GM23338 (cell line): ENCODE results near the gene C1orf216. TPM values are rescaled to one million over a fixed set of nuclear protein-coding genes. Genes with fewer than 3 reads are reported as not detected.

Experiments used
- ATAC-seq: fragments of 200-7000 bp; cut with Tn5 transposase; 3 replicates; pipeline ENCODE4 v1.9.1; 2020
- DNase-seq: peaks from one replicate; pipeline ENCODE4 v3.0.0-alpha.2; 2015; ENCODE audit warnings: low spot score
- H2AFZ ChIP-seq: fragments of 200-600 bp; sonication (generic); 2 replicates; pipeline ENCODE4 v1.8.0; 2016; ENCODE audit warnings: antibody characterized with exemption, mild to moderate bottlenecking, moderate library complexity
- H3F3A ChIP-seq: fragments of 200-600 bp; sonication (generic); replicated peaks from 2 replicates; pipeline ENCODE4 v1.8.0; 2017; ENCODE audit warnings: antibody characterized with exemption, mixed run types, low read depth
- H3K27ac ChIP-seq: fragments of 200-600 bp; sonication (generic); 2 replicates; pipeline ENCODE4 v1.6.1; 2016; ENCODE audit warnings: low read depth
- H3K27me3 ChIP-seq: fragments of 200-600 bp; sonication (generic); 2 replicates; pipeline ENCODE4 v1.8.0; 2016; ENCODE audit warnings: mild to moderate bottlenecking, mixed run types, moderate library complexity; ENCODE audit not compliant: insufficient read depth
- H3K36me3 ChIP-seq: fragments of 200-600 bp; sonication (generic); 2 replicates; pipeline ENCODE4 v1.8.0; 2016; ENCODE audit warnings: mild to moderate bottlenecking; ENCODE audit not compliant: insufficient read depth
- H3K4me1 ChIP-seq: fragments of 200-600 bp; sonication (generic); 2 replicates; pipeline ENCODE4 v1.8.0; 2016; ENCODE audit warnings: mild to moderate bottlenecking, moderate library complexity; ENCODE audit not compliant: insufficient read depth
- H3K4me2 ChIP-seq: fragments of 200-600 bp; sonication (generic); 2 replicates; pipeline ENCODE4 v1.7.1; 2017; ENCODE audit warnings: mixed run types
- H3K4me3 ChIP-seq: fragments of 200-600 bp; sonication (generic); 2 replicates; pipeline ENCODE4 v1.6.1; 2016; ENCODE audit warnings: mixed run types
- H3K79me2 ChIP-seq: fragments of 200-600 bp; sonication (generic); replicated peaks from 2 replicates; pipeline ENCODE4 v1.8.0; 2017; ENCODE audit warnings: mild to moderate bottlenecking; ENCODE audit not compliant: insufficient read depth
- H3K9me2 ChIP-seq: fragments of 200-600 bp; sonication (generic); 2 replicates; pipeline ENCODE4 v1.8.0; 2017; ENCODE audit not compliant: insufficient read depth
- H4K20me1 ChIP-seq: fragments of 200-600 bp; sonication (generic); replicated peaks from 2 replicates; pipeline ENCODE4 v1.8.0; 2017; ENCODE audit warnings: mild to moderate bottlenecking; ENCODE audit not compliant: insufficient read depth
- H3K27ac Mint-ChIP-seq: 2 replicates; pipeline ENCODE4 v1.8.0; 2020; ENCODE audit warnings: inconsistent platforms, mild to moderate bottlenecking, moderate library complexity, mixed read lengths
- H3K27me3 Mint-ChIP-seq: 3 replicates; pipeline ENCODE4 v1.8.0; 2022; ENCODE audit warnings: low read depth, mild to moderate bottlenecking, moderate library complexity, mixed read lengths, inconsistent platforms; ENCODE audit not compliant: insufficient read depth, poor library complexity
- H3K36me3 Mint-ChIP-seq: 3 replicates; pipeline ENCODE4 v1.8.0; 2021; ENCODE audit warnings: low read depth, mild to moderate bottlenecking, inconsistent platforms, moderate library complexity, mixed read lengths
- H3K4me1 Mint-ChIP-seq: 3 replicates; pipeline ENCODE4 v1.8.0; 2020; ENCODE audit warnings: mild to moderate bottlenecking, inconsistent platforms, mixed read lengths
- H3K4me3 Mint-ChIP-seq: 3 replicates; pipeline ENCODE4 v1.8.0; 2021; ENCODE audit warnings: moderate library complexity, mild to moderate bottlenecking, inconsistent platforms, mixed read lengths
- H3K9me3 Mint-ChIP-seq: 3 replicates; pipeline ENCODE4 v1.8.0; 2020; ENCODE audit warnings: moderate library complexity, mild to moderate bottlenecking, inconsistent platforms, mixed read lengths
- CREB1 ChIP-seq: fragments of 250-450 bp; sonication (Bioruptor Pico); IDR thresholded peaks from 2 replicates; pipeline ENCODE4 v1.5.0; 2020; ENCODE audit warnings: low read depth, mild to moderate bottlenecking, moderate library complexity
- EZH2phosphoT487 ChIP-seq: fragments of 200-600 bp; sonication (generic); IDR thresholded peaks from one replicate; pipeline ENCODE4 v1.8.1; 2018; ENCODE audit warnings: antibody characterized with exemption; ENCODE audit not compliant: unreplicated experiment
- NANOG ChIP-seq: IDR thresholded peaks from 2 replicates; pipeline ENCODE4 v1.6.1; 2016; ENCODE audit warnings: antibody characterized with exemption, borderline replicate concordance
- POLR2AphosphoS5 ChIP-seq: IDR thresholded peaks from 2 replicates; pipeline ENCODE4 v1.6.1; 2016; ENCODE audit warnings: antibody characterized with exemption, low read depth
- STAT1 ChIP-seq: IDR thresholded peaks from one replicate; pipeline ENCODE4 v1.6.1; 2016; ENCODE audit warnings: antibody characterized with exemption; ENCODE audit not compliant: unreplicated experiment
- ZNF331 ChIP-seq: fragments of 250-450 bp; sonication (Bioruptor Pico); IDR thresholded peaks from 2 replicates; pipeline ENCODE4 v1.5.0; 2020; ENCODE audit warnings: low read depth, mild to moderate bottlenecking, moderate library complexity
- polyA plus RNA-seq: library from polyadenylated mRNA; unstranded; fragments of >200 nt; fragmentation: Nextera tagmentation; extraction: Ambion mirVana; gene quantifications from 2 replicates; pipeline ENCODE4 v1.2.1, GENCODE V29; 2016
- total RNA-seq: library from RNA; depleted of rRNA; stranded (reverse); fragments of >200 nt; shearing (Covaris generic); gene quantifications from 2 replicates; pipeline ENCODE4 v1.2.3, GENCODE V29; 2014; rRNA removed
- TF ChIP-seq, protein P1 (sequence below): fragments of 250-450 bp; sonication (Bioruptor Pico); IDR thresholded peaks from 2 replicates; pipeline ENCODE4 v1.5.0; 2020; ENCODE audit warnings: mild to moderate bottlenecking, moderate library complexity
- TF ChIP-seq, protein P2 (sequence below), 2 experiments: fragments of 200-600 bp in 1 of 2; sonication (generic) in 1 of 2; conservative IDR thresholded peaks; 2 replicates each; pipeline versions ENCODE4 v1.5.1 to v1.6.1; 2016 to 2017; ENCODE audit warnings: antibody characterized with exemption in 2 of 2, low read depth in 2 of 2, mild to moderate bottlenecking in 2 of 2, moderate library complexity in 1 of 2

The C1orf216 gene
- total and polyA plus RNA-seq, 2 experiments from 2014 or later: 4.7 to 21.5 TPM

DNA sequence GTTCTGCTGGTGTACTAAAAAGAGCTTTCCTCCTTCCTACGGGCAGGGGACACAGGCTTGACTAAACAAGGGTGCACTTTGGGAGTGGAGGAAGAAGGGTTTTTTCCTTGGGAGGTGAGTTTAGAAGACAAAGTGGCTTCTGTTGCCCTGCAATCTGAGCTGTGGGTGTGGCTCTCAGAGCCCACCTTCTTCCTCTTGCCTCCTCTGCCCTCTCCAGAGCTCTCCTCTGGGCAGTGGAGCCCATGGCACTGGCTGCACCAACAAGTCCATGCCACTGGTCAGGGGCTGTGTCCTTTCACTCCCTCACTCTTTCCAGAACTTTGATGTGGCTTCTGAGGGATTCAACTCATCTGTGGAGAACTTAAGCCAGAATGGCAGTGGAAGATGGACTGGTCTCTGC is 51.8 kb downstream of the C1orf216 start (continued):
- TF ChIP-seq STAT1 (no peak), EZH2phosphoT487 (no peak)

DNA sequence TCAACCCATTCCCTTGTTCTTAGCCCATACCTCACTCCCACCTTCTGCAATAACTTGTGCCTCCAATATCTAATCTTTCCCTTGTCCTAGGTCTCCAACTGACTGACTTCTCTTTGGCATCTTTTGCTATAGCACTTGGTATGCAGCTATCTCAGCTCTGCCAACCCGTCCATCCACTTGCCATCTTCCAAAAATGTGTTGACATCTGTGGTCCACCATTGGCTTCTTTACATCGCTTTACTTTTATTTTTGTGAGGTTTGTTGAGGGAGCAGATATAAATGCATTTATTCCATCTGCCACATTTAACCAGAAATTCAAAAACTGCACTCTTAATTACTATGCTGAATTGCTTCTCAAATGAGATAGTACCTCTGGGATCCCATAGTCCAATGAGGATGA is 52.5 kb downstream of the C1orf216 start:
- H3K79me2 ChIP-seq: no peaks in the 10 kb centered on the region
- Mint-ChIP-seq H3K4me3 (no peak overlapping the region; the same call in 2 of the 3 replicates), H3K36me3 (no peaks in the 10 kb centered on the region), H3K4me1 (peaks cover 13% of the 10 kb centered on the region; the same call in 2 of the 3 replicates), H3K27me3 (peaks cover 7% of the 10 kb centered on the region), H3K27ac (no peak overlapping the region), H3K9me3 (no peaks in the 10 kb centered on the region; the same call in 2 of the 3 replicates)
- H3K27me3 ChIP-seq: no peaks in the 10 kb centered on the region
- no peak for ATAC-seq
- H3K4me1 ChIP-seq: peaks cover 5% of the 10 kb centered on the region; the same call in 1 of the 2 replicates
- H3K4me2 ChIP-seq: no peak overlapping the region
- no peaks in the 10 kb centered on the region for H3F3A ChIP-seq
- H4K20me1 ChIP-seq: no peaks in the 10 kb centered on the region
- no peaks in the 10 kb centered on the region for H3K36me3 ChIP-seq
- H2AFZ ChIP-seq: peak overlapping the region; percentile 95; the same call in 1 of the 2 replicates
- no peak for DNase-seq
- H3K27ac ChIP-seq: no peak overlapping the region
- no peak overlapping the region for H3K4me3 ChIP-seq
- TF ChIP-seq, protein P1, sequence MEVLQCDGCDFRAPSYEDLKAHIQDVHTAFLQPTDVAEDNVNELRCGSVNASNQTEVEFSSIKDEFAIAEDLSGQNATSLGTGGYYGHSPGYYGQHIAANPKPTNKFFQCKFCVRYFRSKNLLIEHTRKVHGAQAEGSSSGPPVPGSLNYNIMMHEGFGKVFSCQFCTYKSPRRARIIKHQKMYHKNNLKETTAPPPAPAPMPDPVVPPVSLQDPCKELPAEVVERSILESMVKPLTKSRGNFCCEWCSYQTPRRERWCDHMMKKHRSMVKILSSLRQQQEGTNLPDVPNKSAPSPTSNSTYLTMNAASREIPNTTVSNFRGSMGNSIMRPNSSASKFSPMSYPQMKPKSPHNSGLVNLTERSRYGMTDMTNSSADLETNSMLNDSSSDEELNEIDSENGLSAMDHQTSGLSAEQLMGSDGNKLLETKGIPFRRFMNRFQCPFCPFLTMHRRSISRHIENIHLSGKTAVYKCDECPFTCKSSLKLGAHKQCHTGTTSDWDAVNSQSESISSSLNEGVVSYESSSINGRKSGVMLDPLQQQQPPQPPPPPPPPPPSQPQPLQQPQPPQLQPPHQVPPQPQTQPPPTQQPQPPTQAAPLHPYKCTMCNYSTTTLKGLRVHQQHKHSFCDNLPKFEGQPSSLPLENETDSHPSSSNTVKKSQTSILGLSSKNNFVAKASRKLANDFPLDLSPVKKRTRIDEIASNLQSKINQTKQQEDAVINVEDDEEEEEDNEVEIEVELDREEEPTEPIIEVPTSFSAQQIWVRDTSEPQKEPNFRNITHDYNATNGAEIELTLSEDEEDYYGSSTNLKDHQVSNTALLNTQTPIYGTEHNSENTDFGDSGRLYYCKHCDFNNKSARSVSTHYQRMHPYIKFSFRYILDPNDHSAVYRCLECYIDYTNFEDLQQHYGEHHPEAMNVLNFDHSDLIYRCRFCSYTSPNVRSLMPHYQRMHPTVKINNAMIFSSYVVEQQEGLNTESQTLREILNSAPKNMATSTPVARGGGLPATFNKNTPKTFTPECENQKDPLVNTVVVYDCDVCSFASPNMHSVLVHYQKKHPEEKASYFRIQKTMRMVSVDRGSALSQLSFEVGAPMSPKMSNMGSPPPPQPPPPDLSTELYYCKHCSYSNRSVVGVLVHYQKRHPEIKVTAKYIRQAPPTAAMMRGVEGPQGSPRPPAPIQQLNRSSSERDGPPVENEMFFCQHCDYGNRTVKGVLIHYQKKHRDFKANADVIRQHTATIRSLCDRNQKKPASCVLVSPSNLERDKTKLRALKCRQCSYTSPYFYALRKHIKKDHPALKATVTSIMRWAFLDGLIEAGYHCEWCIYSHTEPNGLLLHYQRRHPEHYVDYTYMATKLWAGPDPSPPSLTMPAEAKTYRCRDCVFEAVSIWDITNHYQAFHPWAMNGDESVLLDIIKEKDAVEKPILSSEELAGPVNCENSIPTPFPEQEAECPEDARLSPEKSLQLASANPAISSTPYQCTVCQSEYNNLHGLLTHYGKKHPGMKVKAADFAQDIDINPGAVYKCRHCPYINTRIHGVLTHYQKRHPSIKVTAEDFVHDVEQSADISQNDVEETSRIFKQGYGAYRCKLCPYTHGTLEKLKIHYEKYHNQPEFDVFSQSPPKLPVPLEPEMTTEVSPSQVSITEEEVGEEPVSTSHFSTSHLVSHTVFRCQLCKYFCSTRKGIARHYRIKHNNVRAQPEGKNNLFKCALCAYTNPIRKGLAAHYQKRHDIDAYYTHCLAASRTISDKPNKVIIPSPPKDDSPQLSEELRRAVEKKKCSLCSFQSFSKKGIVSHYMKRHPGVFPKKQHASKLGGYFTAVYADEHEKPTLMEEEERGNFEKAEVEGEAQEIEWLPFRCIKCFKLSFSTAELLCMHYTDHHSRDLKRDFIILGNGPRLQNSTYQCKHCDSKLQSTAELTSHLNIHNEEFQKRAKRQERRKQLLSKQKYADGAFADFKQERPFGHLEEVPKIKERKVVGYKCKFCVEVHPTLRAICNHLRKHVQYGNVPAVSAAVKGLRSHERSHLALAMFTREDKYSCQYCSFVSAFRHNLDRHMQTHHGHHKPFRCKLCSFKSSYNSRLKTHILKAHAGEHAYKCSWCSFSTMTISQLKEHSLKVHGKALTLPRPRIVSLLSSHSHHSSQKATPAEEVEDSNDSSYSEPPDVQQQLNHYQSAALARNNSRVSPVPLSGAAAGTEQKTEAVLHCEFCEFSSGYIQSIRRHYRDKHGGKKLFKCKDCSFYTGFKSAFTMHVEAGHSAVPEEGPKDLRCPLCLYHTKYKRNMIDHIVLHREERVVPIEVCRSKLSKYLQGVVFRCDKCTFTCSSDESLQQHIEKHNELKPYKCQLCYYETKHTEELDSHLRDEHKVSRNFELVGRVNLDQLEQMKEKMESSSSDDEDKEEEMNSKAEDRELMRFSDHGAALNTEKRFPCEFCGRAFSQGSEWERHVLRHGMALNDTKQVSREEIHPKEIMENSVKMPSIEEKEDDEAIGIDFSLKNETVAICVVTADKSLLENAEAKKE (CRISPR knock-in tag): no peak
- TF ChIP-seq ZNF331 (CRISPR knock-in tag): no peak
- no peak for TF ChIP-seq POLR2AphosphoS5
- TF ChIP-seq NANOG: no peak
- TF ChIP-seq CREB1 (CRISPR knock-in tag): no peak
- TF ChIP-seq, protein P2, sequence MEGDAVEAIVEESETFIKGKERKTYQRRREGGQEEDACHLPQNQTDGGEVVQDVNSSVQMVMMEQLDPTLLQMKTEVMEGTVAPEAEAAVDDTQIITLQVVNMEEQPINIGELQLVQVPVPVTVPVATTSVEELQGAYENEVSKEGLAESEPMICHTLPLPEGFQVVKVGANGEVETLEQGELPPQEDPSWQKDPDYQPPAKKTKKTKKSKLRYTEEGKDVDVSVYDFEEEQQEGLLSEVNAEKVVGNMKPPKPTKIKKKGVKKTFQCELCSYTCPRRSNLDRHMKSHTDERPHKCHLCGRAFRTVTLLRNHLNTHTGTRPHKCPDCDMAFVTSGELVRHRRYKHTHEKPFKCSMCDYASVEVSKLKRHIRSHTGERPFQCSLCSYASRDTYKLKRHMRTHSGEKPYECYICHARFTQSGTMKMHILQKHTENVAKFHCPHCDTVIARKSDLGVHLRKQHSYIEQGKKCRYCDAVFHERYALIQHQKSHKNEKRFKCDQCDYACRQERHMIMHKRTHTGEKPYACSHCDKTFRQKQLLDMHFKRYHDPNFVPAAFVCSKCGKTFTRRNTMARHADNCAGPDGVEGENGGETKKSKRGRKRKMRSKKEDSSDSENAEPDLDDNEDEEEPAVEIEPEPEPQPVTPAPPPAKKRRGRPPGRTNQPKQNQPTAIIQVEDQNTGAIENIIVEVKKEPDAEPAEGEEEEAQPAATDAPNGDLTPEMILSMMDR (conservative IDR thresholded peaks at IDR 0.05; ENCODE audit: low read depth in 2 of 2): no peak
- no peaks in the 10 kb centered on the region; the same call in 1 of the 2 replicates for H3K9me2 ChIP-seq

Other genes starting within 250 kb of the C1orf216 start
- 74.0 and 75.1 TPM in 2 replicates for gene KIAA0319L, start 161.5 kb downstream of the C1orf216 start, total RNA-seq
- gene KIAA0319L, start 161.5 kb downstream of the C1orf216 start, polyA plus RNA-seq: 25.6 and 27.2 TPM in 2 replicates
- 43.1 and 44.2 TPM in 2 replicates for gene NCDN, start 161.1 kb downstream of the C1orf216 start, total RNA-seq
- 13.2 and 14.7 TPM in 2 replicates for gene NCDN, start 161.1 kb downstream of the C1orf216 start, polyA plus RNA-seq
- 0.12 and 1.4 TPM in 2 replicates for gene TFAP2E, start 145.6 kb downstream of the C1orf216 start, total RNA-seq
- 0.34 TPM in 1 of 2 replicates, not detected in the other for gene TFAP2E, start 145.6 kb downstream of the C1orf216 start, polyA plus RNA-seq
- 68.2 and 72.2 TPM in 2 replicates for gene PSMB2, start 77.4 kb downstream of the C1orf216 start, total RNA-seq
- gene PSMB2, start 77.4 kb downstream of the C1orf216 start, polyA plus RNA-seq: 147 and 151 TPM in 2 replicates
- gene CLSPN, start 51.1 kb upstream of the C1orf216 start, total RNA-seq: 30.4 and 32.5 TPM in 2 replicates
- gene CLSPN, start 51.1 kb upstream of the C1orf216 start, polyA plus RNA-seq: 43.8 and 46.1 TPM in 2 replicates
- gene AGO4, start 89.1 kb upstream of the C1orf216 start, total RNA-seq: 6.8 and 9.7 TPM in 2 replicates
- gene AGO4, start 89.1 kb upstream of the C1orf216 start, polyA plus RNA-seq: 1.7 and 1.8 TPM in 2 replicates
- gene AGO1, start 164.3 kb upstream of the C1orf216 start, total RNA-seq: 58.5 and 65.1 TPM in 2 replicates
- gene AGO1, start 164.3 kb upstream of the C1orf216 start, polyA plus RNA-seq: 8.6 and 10.6 TPM in 2 replicates
- gene AGO3, start 212.2 kb upstream of the C1orf216 start, total RNA-seq: 27.3 and 28.6 TPM in 2 replicates
- gene AGO3, start 212.2 kb upstream of the C1orf216 start, polyA plus RNA-seq: 14.1 and 19.2 TPM in 2 replicates